AG09319 (cell line): Measurements from ENCODE around the gene HIVEP1.
A peak's percentile ranks its signal among the peaks of the same experiment; 100 is the strongest.

Source experiments
- DNase-seq: peaks from one replicate; pipeline ENCODE4 v3.0.0-alpha.2; 2010; ENCODE audit warnings: low read depth; ENCODE audit errors: extremely low read depth
- TF ChIP-seq, protein P1 (sequence below): IDR thresholded peaks from 2 replicates; pipeline ENCODE4 v1.5.1; 2011; ENCODE audit warnings: low read depth, mild to moderate bottlenecking, inconsistent platforms, low read length, moderate library complexity

Gene HIVEP1

DNA sequence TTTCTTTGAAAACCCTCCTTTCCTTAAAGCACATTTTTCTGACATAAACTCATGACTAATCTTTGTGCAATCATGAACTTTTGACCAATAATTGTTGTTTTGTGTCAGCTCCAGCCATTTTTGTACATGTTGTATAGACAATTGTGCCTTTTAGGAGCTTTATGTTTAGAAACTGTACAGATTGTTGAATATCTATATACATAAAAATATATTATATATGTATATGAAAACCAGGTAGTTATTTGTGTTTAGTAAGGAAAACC is 152.3 kb downstream of the HIVEP1 start:
- no peak for DNase-seq
- TF ChIP-seq, protein P1, sequence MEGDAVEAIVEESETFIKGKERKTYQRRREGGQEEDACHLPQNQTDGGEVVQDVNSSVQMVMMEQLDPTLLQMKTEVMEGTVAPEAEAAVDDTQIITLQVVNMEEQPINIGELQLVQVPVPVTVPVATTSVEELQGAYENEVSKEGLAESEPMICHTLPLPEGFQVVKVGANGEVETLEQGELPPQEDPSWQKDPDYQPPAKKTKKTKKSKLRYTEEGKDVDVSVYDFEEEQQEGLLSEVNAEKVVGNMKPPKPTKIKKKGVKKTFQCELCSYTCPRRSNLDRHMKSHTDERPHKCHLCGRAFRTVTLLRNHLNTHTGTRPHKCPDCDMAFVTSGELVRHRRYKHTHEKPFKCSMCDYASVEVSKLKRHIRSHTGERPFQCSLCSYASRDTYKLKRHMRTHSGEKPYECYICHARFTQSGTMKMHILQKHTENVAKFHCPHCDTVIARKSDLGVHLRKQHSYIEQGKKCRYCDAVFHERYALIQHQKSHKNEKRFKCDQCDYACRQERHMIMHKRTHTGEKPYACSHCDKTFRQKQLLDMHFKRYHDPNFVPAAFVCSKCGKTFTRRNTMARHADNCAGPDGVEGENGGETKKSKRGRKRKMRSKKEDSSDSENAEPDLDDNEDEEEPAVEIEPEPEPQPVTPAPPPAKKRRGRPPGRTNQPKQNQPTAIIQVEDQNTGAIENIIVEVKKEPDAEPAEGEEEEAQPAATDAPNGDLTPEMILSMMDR = no peak

DNA sequence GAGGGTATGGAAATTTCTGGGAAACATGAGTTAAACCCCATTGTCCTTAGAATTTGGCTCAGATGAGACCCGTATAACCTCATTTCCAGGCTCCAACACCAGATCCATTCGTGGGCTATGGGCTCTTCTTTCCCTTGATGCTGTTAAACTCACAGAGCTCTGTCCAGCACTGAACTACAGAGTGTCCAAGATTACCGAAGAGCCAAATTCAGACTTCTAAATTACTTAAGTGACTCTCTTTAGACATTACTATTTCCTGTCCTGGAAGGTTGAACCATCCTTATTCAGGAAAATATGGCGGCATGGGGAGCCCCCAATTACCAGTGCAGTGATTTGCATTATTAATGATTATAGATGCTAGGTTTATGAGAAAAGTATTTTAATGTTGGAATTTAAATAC is 153.2 kb downstream of the HIVEP1 start:
- no peak for DNase-seq
- TF ChIP-seq, protein P1 = no peak

DNA sequence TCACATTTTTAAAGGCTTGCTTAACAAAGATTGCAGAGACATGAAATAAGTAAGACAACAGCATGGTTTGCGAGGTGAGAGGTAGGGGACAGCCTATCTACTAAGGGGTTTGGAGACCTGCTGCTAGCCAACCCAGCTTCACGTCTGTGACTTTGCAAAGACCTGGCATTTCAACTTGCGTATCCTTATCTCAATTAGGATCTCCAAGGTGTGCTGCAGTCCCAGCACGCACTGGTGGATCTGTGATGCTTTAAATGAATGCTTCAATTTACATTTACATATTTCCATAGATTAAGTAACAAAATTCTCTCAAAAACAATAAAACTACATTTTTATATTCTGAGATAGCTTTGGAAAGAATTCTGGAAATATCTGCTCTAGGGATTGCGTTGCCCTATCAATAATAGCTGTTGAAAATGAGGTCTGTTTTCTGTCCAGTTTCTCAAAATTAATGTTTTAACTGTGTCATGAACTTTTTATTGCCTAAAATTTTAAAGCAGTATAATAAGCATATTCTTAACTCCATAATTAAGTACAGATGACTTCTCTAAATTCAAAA is 153.7 kb downstream of the HIVEP1 start:
- no peak for DNase-seq
- TF ChIP-seq, protein P1 = no peak

DNA sequence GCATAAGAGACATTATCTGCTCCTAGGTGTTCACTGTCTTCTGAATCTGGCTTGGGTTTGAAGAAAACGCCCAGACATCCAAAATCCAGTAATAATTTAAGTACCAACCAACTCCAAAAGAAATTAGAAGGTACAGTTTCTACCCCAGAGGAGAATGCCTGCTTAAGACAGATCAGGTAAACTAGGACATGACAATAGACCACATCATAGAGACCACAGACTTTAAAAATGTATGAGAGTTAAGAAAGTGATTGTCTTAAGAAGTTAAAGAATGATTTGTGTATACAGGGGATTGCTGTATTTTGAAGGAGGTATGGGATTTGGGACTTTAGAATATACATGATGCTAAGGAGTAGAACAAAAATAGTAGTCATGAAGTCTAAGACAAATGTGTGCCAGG is 157.3 kb downstream of the HIVEP1 start:
- TF ChIP-seq, protein P1 = no peak
- no peak for DNase-seq

DNA sequence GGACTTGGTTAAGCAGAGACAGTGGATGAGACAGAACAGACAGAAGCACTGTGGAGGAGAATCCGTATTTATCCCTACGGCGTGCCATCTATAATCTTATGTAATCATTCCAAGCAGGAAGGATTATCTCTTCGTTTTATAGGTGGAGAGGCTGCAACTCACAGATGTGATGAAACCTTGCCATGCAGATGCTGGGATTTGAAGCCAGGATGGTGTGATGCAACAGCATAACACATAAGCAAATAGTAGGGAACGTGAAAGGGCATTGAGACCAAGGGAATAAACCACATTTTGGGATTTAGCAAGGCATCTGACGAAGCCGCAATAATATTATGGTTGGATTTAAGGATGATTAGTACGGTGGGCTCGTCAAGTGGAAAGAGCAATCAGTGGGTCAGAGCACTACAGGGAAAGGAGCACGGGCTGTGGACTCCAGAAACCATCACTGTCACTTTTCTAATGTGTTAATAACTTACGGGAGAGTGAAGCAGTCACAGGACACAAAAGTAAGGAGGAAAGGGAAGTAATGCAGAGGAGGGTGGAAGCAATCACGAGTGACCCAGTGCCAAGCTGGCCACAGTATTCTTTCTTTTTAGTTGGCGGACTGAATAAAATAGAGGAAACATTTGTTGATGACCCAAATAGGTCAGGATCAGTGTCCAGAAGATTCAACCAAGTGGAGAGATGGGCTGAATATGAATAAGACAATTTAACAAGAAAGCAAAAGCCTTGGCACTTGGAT is 158.4 kb downstream of the HIVEP1 start:
- TF ChIP-seq, protein P1 = no peak
- DNase-seq = peak; percentile 32

DNA sequence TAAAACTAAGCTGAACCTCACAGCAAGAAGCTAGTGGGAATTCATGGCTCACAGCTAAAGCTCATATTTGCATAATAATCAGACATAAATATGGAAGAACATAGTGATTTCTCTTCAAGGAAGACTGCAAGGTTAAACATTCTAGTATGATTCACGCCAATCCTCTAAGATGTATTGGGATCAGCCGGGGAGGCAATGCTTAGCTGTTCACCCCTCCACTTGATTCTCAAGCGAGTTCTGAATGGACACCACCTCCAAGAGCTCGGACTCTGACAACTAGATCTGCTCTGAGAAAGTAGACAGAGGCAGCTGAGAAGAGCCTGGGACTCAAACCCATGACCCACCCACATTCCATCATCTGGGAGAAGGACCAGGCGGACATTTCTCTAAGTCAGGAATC is 159.6 kb downstream of the HIVEP1 start:
- TF ChIP-seq, protein P1 = no peak
- DNase-seq = no peak

DNA sequence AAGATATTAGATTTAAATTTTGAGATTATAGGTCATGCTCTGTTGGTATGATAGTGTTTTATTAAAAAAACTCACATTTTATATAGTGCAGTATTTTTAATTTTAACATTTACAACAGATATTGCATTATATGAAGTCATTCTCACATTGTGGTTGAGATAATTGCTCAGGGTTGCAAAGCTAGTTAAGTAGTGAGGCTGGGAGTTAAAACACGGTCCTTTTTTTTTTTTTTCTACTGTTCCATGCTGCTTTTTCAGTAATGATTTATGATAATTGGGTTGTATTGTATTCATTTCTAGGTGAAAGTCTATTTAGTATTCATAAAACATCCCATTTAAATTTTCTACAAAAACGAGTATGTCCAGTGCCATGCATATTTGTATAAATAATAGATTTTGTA is 160.5 kb downstream of the HIVEP1 start:
- TF ChIP-seq, protein P1 = no peak
- DNase-seq = no peak
